Measurements from ENCODE around the gene ABCA13.

- TF ChIP-seq, protein P1, sequence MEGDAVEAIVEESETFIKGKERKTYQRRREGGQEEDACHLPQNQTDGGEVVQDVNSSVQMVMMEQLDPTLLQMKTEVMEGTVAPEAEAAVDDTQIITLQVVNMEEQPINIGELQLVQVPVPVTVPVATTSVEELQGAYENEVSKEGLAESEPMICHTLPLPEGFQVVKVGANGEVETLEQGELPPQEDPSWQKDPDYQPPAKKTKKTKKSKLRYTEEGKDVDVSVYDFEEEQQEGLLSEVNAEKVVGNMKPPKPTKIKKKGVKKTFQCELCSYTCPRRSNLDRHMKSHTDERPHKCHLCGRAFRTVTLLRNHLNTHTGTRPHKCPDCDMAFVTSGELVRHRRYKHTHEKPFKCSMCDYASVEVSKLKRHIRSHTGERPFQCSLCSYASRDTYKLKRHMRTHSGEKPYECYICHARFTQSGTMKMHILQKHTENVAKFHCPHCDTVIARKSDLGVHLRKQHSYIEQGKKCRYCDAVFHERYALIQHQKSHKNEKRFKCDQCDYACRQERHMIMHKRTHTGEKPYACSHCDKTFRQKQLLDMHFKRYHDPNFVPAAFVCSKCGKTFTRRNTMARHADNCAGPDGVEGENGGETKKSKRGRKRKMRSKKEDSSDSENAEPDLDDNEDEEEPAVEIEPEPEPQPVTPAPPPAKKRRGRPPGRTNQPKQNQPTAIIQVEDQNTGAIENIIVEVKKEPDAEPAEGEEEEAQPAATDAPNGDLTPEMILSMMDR (conservative IDR thresholded peaks at IDR 0.05; ENCODE audit: low read length): no peak
- no peak for TF ChIP-seq EZH2phosphoT487 (IDR thresholded peaks at IDR 0.05; ENCODE audit: borderline replicate concordance)
Observed at GRCh38 chr7:48667407-48667806, 496.1 kb downstream of the ABCA13 start.

All from Loucy (cell line).